GM10248 (cell line): Measurements from ENCODE around the gene AGXT.

Experiments used
- CTCF ChIA-PET: fragments of 300-600 bp; sonication (Branson Sonifier 250); formaldehyde crosslinking; extraction: SDS; loops from one replicate; lab custom pipeline; 2021; ENCODE audit warnings: antibody characterized with exemption; lab: Yijun Ruan, JAX
- POLR2A ChIA-PET: fragments of 350-650 bp; sonication (Branson Sonifier 250); formaldehyde crosslinking; extraction: SDS; loops from one replicate; lab custom pipeline; 2020; ENCODE audit warnings: antibody characterized with exemption; lab: Yijun Ruan, JAX
- DNase-seq: peaks from one replicate; pipeline ENCODE4 v3.0.0; 2012; ENCODE audit errors: extremely low spot score
- TF ChIP-seq, protein P1 (sequence below): IDR thresholded peaks from 2 replicates; pipeline ENCODE4 v1.5.1; 2012; ENCODE audit warnings: mild to moderate bottlenecking, low read depth; ENCODE audit errors: extremely low read depth, missing control alignments, control extremely low read depth

AGXT gene

GRCh38 chr2:240921995-240922244 is 53.3 kb downstream of the AGXT start:
- TF ChIP-seq, protein P1, sequence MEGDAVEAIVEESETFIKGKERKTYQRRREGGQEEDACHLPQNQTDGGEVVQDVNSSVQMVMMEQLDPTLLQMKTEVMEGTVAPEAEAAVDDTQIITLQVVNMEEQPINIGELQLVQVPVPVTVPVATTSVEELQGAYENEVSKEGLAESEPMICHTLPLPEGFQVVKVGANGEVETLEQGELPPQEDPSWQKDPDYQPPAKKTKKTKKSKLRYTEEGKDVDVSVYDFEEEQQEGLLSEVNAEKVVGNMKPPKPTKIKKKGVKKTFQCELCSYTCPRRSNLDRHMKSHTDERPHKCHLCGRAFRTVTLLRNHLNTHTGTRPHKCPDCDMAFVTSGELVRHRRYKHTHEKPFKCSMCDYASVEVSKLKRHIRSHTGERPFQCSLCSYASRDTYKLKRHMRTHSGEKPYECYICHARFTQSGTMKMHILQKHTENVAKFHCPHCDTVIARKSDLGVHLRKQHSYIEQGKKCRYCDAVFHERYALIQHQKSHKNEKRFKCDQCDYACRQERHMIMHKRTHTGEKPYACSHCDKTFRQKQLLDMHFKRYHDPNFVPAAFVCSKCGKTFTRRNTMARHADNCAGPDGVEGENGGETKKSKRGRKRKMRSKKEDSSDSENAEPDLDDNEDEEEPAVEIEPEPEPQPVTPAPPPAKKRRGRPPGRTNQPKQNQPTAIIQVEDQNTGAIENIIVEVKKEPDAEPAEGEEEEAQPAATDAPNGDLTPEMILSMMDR, result no peak
- ChIA-PET POLR2A (no interaction called here), CTCF (interaction anchor here (0.8 to 1.0 kb wide), 2 partner anchors 8 to 10 kb away, joined by 3 to 4 read pairs; no protein-coding TSS in a partner anchor)
- no peak for DNase-seq

GRCh38 chr2:240922245-240922981 is 53.8 kb downstream of the AGXT start:
- CTCF ChIA-PET, result interaction anchor here (0.8 kb wide), 1 partner anchor 8 kb away, joined by 4 read pairs; no protein-coding TSS in a partner anchor
- TF ChIP-seq, protein P1, result no peak
- POLR2A ChIA-PET, result no interaction called here
- no peak for DNase-seq

- POLR2A ChIA-PET, result no interaction called here
- CTCF ChIA-PET, result no interaction called here
- TF ChIP-seq, protein P1, result no peak
- DNase-seq, result no peak
Observed at GRCh38 chr2:240922982-240923537, 54.4 kb downstream of the AGXT start.

- TF ChIP-seq, protein P1, result no peak
- no peak for DNase-seq
- ChIA-PET POLR2A (no interaction called here), CTCF (no interaction called here)
Observed at GRCh38 chr2:240925191-240925567, 56.6 kb downstream of the AGXT start.

GRCh38 chr2:240925568-240926515 is 57.2 kb downstream of the AGXT start:
- CTCF ChIA-PET, result interaction anchor here (1.2 kb wide), 1 partner anchor 29 kb away, joined by 3 read pairs; the partner anchor contains the start of gene MAB21L4
- no peak for DNase-seq
- TF ChIP-seq, protein P1, result no peak
- POLR2A ChIA-PET, result no interaction called here
